HG03432 (cell line): ENCODE measurements around the gene SLC19A3.

Experiments used
- ATAC-seq: cut with Tn5 transposase; IDR thresholded peaks from one replicate; pipeline ENCODE4 v1.9.1; 2021; ENCODE audit warnings: mild to moderate bottlenecking, moderate library complexity; ENCODE audit not compliant: unreplicated experiment

SLC19A3 gene

GRCh38 chr2:227634201-227634600, 83.6 kb downstream of the SLC19A3 start:
- ATAC-seq = no peak
